Measurements from ENCODE around the gene PMIS2. TPM values are rescaled to one million over a fixed set of nuclear protein-coding genes. Genes with fewer than 3 reads are reported as not detected.

The PMIS2 gene
- total RNA-seq, 2 donors from 2014 or later, result not detected

GRCh38 chr19:35622750-35623149, 36.8 kb downstream of the PMIS2 start:
- Histone ChIP-seq H3K36me3 (no peaks in the 10 kb centered on the region), H3K27ac (no peak overlapping the region), H3K9me3 (no peaks in the 10 kb centered on the region), H3K4me1 (no peaks in the 10 kb centered on the region), H3K27me3 (no peaks in the 10 kb centered on the region), H3K4me3 (no peak overlapping the region), H3K9ac (ENCODE audit: low read depth in 2 of 2, low read length in 2 of 2) (no peak overlapping the region)
- no peak for DNase-seq
- no peak for TF ChIP-seq CTCF (IDR thresholded peaks at IDR 0.05)
- intact Hi-C loops (cut with DNase I), result no loop called here

GRCh38 chr19:35623327-35624010, 37.5 kb downstream of the PMIS2 start:
- H3K27me3 ChIP-seq, result no peaks in the 10 kb centered on the region
- DNase-seq, result no peak
- intact Hi-C loops (cut with DNase I), result no loop called here
- no peak overlapping the region for H3K4me3 ChIP-seq
- TF ChIP-seq CTCF (IDR thresholded peaks at IDR 0.05), result no peak
- no peaks in the 10 kb centered on the region for H3K9me3 ChIP-seq
- no peaks in the 10 kb centered on the region for H3K4me1 ChIP-seq
- no peak overlapping the region for H3K9ac ChIP-seq (ENCODE audit: low read depth in 2 of 2, low read length in 2 of 2)
- H3K36me3 ChIP-seq, result no peaks in the 10 kb centered on the region
- no peak overlapping the region for H3K27ac ChIP-seq

- Histone ChIP-seq H3K27ac (peak overlapping the region; percentile 93), H3K36me3 (no peaks in the 10 kb centered on the region), H3K9me3 (no peaks in the 10 kb centered on the region), H3K9ac (ENCODE audit: low read depth in 2 of 2, low read length in 2 of 2) (peak overlapping the region; percentile 77 to 97), H3K27me3 (no peaks in the 10 kb centered on the region), H3K4me1 (peaks cover 6% of the 10 kb centered on the region), H3K4me3 (peak overlapping the region; percentile 98)
- TF ChIP-seq CTCF (IDR thresholded peaks at IDR 0.05), result no peak
- intact Hi-C loops (cut with DNase I), result no loop called here
- no peak for DNase-seq
Observed at GRCh38 chr19:35628264-35628564, 42.2 kb downstream of the PMIS2 start.

- Histone ChIP-seq H3K36me3 (no peaks in the 10 kb centered on the region), H3K27ac (peak within 1 kb of the TSS; percentile 93), H3K9ac (ENCODE audit: low read depth in 2 of 2, low read length in 2 of 2) (peak within 1 kb of the TSS; percentile 94 to 97), H3K9me3 (no peaks in the 10 kb centered on the region), H3K4me3 (peak within 1 kb of the TSS; percentile 98), H3K4me1 (peaks cover 6% of the 10 kb centered on the region), H3K27me3 (no peaks in the 10 kb centered on the region)
- DNase-seq, result peak; percentile 97
- TF ChIP-seq CTCF (IDR thresholded peaks at IDR 0.05), result no peak
- intact Hi-C loops (cut with DNase I), result no loop called here
Observed at GRCh38 chr19:35628565-35629331, 42.8 kb downstream of the PMIS2 start, which contains the start of gene RBM42. RBM42 (plus strand) TSS chr19:35629036; CDS start chr19:35629154, 118 bp downstream.

GRCh38 chr19:35629332-35629633, 43.3 kb downstream of the PMIS2 start:
- intact Hi-C loops (cut with DNase I), result no loop called here
- Histone ChIP-seq H3K27ac (peak overlapping the region; percentile 93), H3K36me3 (no peaks in the 10 kb centered on the region), H3K4me1 (peaks cover 6% of the 10 kb centered on the region), H3K4me3 (peak overlapping the region; percentile 98), H3K9me3 (no peaks in the 10 kb centered on the region), H3K9ac (ENCODE audit: low read depth in 2 of 2, low read length in 2 of 2) (peak overlapping the region; percentile 94 to 97), H3K27me3 (no peaks in the 10 kb centered on the region)
- no peak for TF ChIP-seq CTCF (IDR thresholded peaks at IDR 0.05)
- DNase-seq, result no peak

Measured in colonic mucosa (tissue), 4 donors.